MM.1S (cell line): ENCODE measurements around the gene TIMP2.

Experiments
- CTCF ChIP-seq: fragments of 300-600 bp; sonication (generic); IDR thresholded peaks from 2 replicates; pipeline ENCODE4 v1.5.1; 2016; ENCODE audit warnings: antibody characterized with exemption, low read length, mixed read lengths
- EZH2 ChIP-seq: fragments of 300-600 bp; sonication (generic); optimal IDR thresholded peaks from 2 replicates; pipeline ENCODE3; 2017; ENCODE audit warnings: low read depth, mild to moderate bottlenecking, antibody characterized with exemption, low read length, mixed read lengths
- EZH2phosphoT487 ChIP-seq: fragments of 300-600 bp; sonication (generic); IDR thresholded peaks from 2 replicates; pipeline ENCODE4 v1.6.1; 2018; ENCODE audit warnings: antibody characterized with exemption, low read length

GRCh38 chr17:78823282-78824046 is 101.7 kb downstream of the TIMP2 start:
- TF ChIP-seq CTCF (no peak), EZH2 (no peak), EZH2phosphoT487 (no peak)
